ENCODE measurements around the gene ZBTB20.

DNA sequence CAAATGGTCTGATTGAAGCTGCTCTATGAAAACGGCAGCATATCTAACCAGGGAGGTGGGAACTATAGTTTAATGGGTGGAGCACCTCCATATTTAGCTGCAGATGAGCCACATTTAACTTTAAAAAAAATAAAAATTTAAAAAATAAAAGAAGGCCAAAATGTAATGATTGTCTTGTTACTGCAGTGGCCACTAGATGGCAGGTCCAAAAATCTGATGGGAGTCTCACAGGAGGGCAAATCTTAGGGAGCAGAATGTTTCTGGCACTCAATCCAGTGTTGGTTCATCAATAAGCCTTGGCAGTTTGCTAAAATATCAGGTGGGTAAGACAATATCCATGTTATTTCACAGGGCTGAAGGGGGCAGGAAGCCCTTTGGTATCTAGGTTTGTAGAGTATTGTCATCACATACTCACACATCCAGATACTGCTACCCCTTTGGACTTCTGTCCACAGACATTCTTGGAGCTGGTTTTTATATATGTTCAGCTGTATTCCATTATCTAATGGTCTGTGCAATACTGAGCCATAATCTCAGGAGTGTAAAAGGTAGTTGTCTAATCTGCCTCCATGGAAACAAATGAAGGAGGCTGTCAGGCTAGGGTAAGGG, 619.9 kb downstream of the ZBTB20 start:
- TF ChIP-seq, protein P1, sequence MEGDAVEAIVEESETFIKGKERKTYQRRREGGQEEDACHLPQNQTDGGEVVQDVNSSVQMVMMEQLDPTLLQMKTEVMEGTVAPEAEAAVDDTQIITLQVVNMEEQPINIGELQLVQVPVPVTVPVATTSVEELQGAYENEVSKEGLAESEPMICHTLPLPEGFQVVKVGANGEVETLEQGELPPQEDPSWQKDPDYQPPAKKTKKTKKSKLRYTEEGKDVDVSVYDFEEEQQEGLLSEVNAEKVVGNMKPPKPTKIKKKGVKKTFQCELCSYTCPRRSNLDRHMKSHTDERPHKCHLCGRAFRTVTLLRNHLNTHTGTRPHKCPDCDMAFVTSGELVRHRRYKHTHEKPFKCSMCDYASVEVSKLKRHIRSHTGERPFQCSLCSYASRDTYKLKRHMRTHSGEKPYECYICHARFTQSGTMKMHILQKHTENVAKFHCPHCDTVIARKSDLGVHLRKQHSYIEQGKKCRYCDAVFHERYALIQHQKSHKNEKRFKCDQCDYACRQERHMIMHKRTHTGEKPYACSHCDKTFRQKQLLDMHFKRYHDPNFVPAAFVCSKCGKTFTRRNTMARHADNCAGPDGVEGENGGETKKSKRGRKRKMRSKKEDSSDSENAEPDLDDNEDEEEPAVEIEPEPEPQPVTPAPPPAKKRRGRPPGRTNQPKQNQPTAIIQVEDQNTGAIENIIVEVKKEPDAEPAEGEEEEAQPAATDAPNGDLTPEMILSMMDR (IDR thresholded peaks at IDR 0.05 in 8 of 11, conservative IDR thresholded peaks at IDR 0.05 in 3 of 11) = peak in 5 of 11 experiments; percentile 14 to 33 (median 26)
- TF ChIP-seq POLR2A (IDR thresholded peaks at IDR 0.05) (no peak), POLR2AphosphoS5 (IDR thresholded peaks at IDR 0.05) (no peak)

All from spleen (tissue), 7 donors.